ENCODE data around the gene ZNF442. TPM values are rescaled to one million over a fixed set of nuclear protein-coding genes. Genes with fewer than 3 reads are reported as not detected.

Gene ZNF442
- total and polyA plus RNA-seq, 10 of the 15 experiments (the other 5 are each of a cell fraction or from before 2014, with no cell fraction given): 0.05 to 0.64 (median 0.23) TPM; not detected in 1

GRCh38 chr19:12400633-12401502, 35.4 kb upstream of the ZNF442 start, which contains the start of gene ZNF799 (continued):
- TF ChIP-seq ZBTB40 (IDR thresholded peaks at IDR 0.05; ENCODE audit: borderline replicate concordance) (no peak), CREM (IDR thresholded peaks at IDR 0.05; ENCODE audit: low read depth) (0 out of 2 replicates have a peak, but pooled peaks have one; percentile 42), BMI1 (IDR thresholded peaks at IDR 0.05; ENCODE audit: borderline replicate concordance) (no peak), RB1 (IDR thresholded peaks at IDR 0.05; ENCODE audit: borderline replicate concordance) (0 out of 2 replicates have a peak, but pooled peaks have one; percentile 72), YBX1 (IDR thresholded peaks at IDR 0.05) (no peak)

All from GM12878 (cell line).